Measurements from ENCODE around the gene SULT1A4.
"Not testable (repeated sequence)": the region's sequence is repeated elsewhere in the genome, so short reads cannot be mapped to it uniquely, and the experiment has no call there.

DNA sequence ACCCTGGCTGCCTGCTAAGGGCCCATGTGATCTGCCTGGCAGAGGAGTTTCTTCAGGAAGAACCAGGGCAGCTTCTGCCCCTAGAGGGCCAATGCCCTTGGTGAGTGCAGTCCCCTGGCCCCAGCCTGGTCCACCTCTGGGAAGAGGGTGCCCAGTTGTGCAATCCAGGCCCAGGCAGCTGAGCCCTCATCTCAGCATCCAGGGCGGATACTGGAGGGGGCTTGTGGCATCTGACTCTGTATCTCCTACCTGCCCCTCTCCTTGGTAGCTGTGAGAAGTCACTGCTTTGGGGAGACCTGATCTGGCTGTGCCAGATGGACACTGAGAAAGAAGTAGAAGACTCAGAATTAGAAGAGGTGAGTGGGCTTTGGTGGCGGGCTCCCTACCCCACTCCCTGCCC, 2.1 kb upstream of the SULT1A4 start:
- not testable (repeated sequence) for TF ChIP-seq FOXK2 (IDR thresholded peaks at IDR 0.05); FOS (IDR thresholded peaks at IDR 0.05; ENCODE audit: borderline replicate concordance, extremely low read depth, insufficient read length)
